Measurements from ENCODE around the gene TMCO2.

Gene TMCO2

GRCh38 chr1:40301066-40301465 is 53.3 kb downstream of the TMCO2 start:
- Histone ChIP-seq H3K4me3 (ENCODE audit: low read depth, low read length) (no peak overlapping the region), H3K27ac (no peak overlapping the region), H3K36me3 (replicated peaks) (no peaks in the 10 kb centered on the region), H3K27me3 (replicated peaks) (peaks cover 2% of the 10 kb centered on the region)
- DNase-seq = no peak
- in situ Hi-C loops (cut with HindIII; ENCODE audit: low pct_ligation_motif_present, low sequenced_read_pairs) = no loop called here
- TF ChIP-seq CTCF (IDR thresholded peaks at IDR 0.05; ENCODE audit: low read depth, low read length, missing control alignments) = no peak
